GM18498 (cell line): Measurements from ENCODE around the gene SMIM5.

Experiments used
- ATAC-seq: cut with Tn5 transposase; IDR thresholded peaks from one replicate; pipeline ENCODE4 v1.9.1; 2021; ENCODE audit warnings: mild to moderate bottlenecking, moderate library complexity; ENCODE audit not compliant: unreplicated experiment

Gene SMIM5

GRCh38 chr17:75639327-75639726 is 6.1 kb downstream of the SMIM5 start:
- no peak for ATAC-seq

- no peak for ATAC-seq
Measured at GRCh38 chr17:75639771-75640555, 6.7 kb downstream of the SMIM5 start.

GRCh38 chr17:75640556-75641119 is 7.4 kb downstream of the SMIM5 start:
- ATAC-seq, result no peak

GRCh38 chr17:75641343-75641742 is 8.1 kb downstream of the SMIM5 start:
- ATAC-seq, result no peak

GRCh38 chr17:75642182-75642783 is 9.0 kb downstream of the SMIM5 start:
- no peak for ATAC-seq

- no peak for ATAC-seq
Measured at GRCh38 chr17:75642784-75643642, 9.8 kb downstream of the SMIM5 start.

- ATAC-seq, result no peak
Measured at GRCh38 chr17:75643643-75644017, 10.4 kb downstream of the SMIM5 start.

GRCh38 chr17:75645501-75645888 is 12.3 kb downstream of the SMIM5 start:
- no peak for ATAC-seq

- ATAC-seq, result peak; percentile 85
Measured at GRCh38 chr17:75645889-75646637, 12.8 kb downstream of the SMIM5 start.

GRCh38 chr17:75646638-75646992 is 13.4 kb downstream of the SMIM5 start:
- ATAC-seq, result no peak

GRCh38 chr17:75647061-75647460 is 13.8 kb downstream of the SMIM5 start:
- no peak for ATAC-seq

GRCh38 chr17:75647921-75648320 is 14.7 kb downstream of the SMIM5 start:
- ATAC-seq, result no peak

- no peak for ATAC-seq
Measured at GRCh38 chr17:75649687-75650086, 16.5 kb downstream of the SMIM5 start.

GRCh38 chr17:75650874-75651273 is 17.6 kb downstream of the SMIM5 start:
- no peak for ATAC-seq

- no peak for ATAC-seq
Measured at GRCh38 chr17:75652341-75652740, 19.1 kb downstream of the SMIM5 start.

- no peak for ATAC-seq
Measured at GRCh38 chr17:75652934-75653549, 19.8 kb downstream of the SMIM5 start.

- no peak for ATAC-seq
Measured at GRCh38 chr17:75654176-75654575, 20.9 kb downstream of the SMIM5 start.

- ATAC-seq, result no peak
Measured at GRCh38 chr17:75658237-75658636, 25.0 kb downstream of the SMIM5 start.

GRCh38 chr17:75661531-75661930 is 28.3 kb downstream of the SMIM5 start:
- ATAC-seq, result no peak

GRCh38 chr17:75662511-75662910 is 29.3 kb downstream of the SMIM5 start:
- ATAC-seq, result no peak
